ENCODE data around the gene GRID2.

The GRID2 gene

DNA sequence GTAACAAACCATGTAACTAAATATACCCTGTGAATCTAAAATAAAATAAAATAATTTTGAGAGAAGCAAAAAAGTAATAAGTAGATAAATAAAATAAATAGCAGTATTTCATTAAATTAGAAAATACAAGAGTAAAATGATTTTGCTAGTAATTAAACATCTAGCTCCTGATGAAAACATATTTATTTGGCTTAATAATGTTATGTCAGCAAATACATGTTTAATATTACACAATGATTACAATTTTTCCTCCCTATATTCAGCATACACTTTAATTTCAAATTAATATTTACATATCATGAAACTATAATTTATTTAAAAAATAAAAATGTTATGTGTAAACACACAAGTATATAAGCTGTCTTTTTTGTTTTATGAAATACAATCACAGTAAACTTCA, 697.1 kb downstream of the GRID2 start:
- Histone ChIP-seq H3K9ac (ENCODE audit: low read length) (no peak overlapping the region), H3K4me1 (ENCODE audit: control insufficient read depth, insufficient read depth, low read length) (no peaks in the 10 kb centered on the region), H3K27ac (ENCODE audit: low read depth, low read length) (no peak overlapping the region), H3K27me3 (ENCODE audit: control insufficient read depth, insufficient read depth, low read length) (no peaks in the 10 kb centered on the region), H3K4me3 (ENCODE audit: low read depth, low read length) (no peak overlapping the region), H3K9me3 (ENCODE audit: control insufficient read depth, insufficient read depth, low read depth, low read length) (no peaks in the 10 kb centered on the region), H3K36me3 (ENCODE audit: control insufficient read depth, insufficient read depth, low read length) (no peaks in the 10 kb centered on the region)

DNA sequence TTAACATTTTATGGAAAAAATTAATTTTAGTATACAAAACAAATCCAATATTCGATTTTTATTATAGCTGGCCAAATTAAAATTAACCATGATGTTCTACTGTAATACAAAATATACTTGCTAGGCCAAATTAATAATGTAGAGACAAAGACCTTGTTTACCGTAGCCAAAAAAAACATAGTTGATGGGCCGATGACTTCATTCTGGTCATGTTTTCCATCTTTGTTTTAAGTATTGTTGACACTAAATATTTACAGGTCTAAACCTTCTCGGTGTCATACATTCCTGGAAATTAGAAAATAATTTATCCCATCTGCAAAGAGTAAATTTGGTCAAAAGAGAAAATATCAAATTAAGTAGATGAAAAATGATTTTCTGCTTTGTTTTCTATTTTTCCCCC, 698.5 kb downstream of the GRID2 start:
- no peaks in the 10 kb centered on the region for H3K4me1 ChIP-seq (ENCODE audit: control insufficient read depth, insufficient read depth, low read length)
- H3K36me3 ChIP-seq (ENCODE audit: control insufficient read depth, insufficient read depth, low read length), result no peaks in the 10 kb centered on the region
- no peaks in the 10 kb centered on the region for H3K9me3 ChIP-seq (ENCODE audit: control insufficient read depth, insufficient read depth, low read depth, low read length)
- no peak overlapping the region for H3K9ac ChIP-seq (ENCODE audit: low read length)
- H3K4me3 ChIP-seq (ENCODE audit: low read depth, low read length), result no peak overlapping the region
- H3K27me3 ChIP-seq (ENCODE audit: control insufficient read depth, insufficient read depth, low read length), result no peaks in the 10 kb centered on the region
- H3K27ac ChIP-seq (ENCODE audit: low read depth, low read length), result no peak overlapping the region

DNA sequence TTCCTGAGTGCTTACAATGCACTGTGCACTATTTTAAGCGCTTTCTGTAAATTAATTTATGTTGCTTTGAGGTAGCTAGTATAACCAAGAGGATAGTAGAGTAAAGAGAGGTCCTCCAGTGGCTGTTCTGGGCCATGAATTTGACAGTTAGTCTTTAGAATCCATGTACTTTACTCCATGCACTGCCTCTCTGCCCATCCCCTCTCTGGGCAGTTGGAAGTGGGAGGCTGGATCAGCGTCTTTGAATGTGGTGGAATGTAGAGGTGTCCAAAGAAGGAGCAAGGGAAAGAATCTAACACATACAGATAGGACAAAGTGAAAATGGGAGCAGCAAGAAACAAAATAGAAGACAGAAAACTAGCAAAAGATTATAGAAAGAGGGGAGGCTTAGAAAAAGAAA, 712.6 kb downstream of the GRID2 start:
- Histone ChIP-seq H3K36me3 (ENCODE audit: control insufficient read depth, insufficient read depth, low read length) (no peaks in the 10 kb centered on the region), H3K4me3 (ENCODE audit: low read depth, low read length) (no peak overlapping the region), H3K27me3 (ENCODE audit: control insufficient read depth, insufficient read depth, low read length) (no peaks in the 10 kb centered on the region), H3K9me3 (ENCODE audit: control insufficient read depth, insufficient read depth, low read depth, low read length) (no peaks in the 10 kb centered on the region), H3K9ac (ENCODE audit: low read length) (no peak overlapping the region), H3K27ac (ENCODE audit: low read depth, low read length) (no peak overlapping the region), H3K4me1 (ENCODE audit: control insufficient read depth, insufficient read depth, low read length) (peaks cover 21% of the 10 kb centered on the region)

DNA sequence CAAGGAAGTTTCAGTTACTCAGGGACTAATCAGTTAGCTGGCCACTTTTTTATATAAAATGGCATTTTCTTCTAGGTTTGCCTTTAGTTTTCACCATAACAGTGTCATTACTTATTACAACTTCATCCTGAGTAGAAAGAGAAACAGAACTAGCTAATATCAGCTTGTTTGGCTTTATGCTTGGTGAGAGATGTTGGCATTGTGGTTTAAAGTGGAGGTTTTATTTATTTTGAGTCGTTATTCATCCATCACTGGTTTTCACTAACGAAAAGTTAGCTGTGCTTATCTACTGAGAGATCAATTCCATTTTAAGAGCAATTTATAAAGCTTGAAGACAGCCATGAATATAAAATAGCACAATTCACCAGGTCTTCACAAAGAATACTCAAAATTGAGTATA, 714.5 kb downstream of the GRID2 start:
- Histone ChIP-seq H3K9me3 (ENCODE audit: control insufficient read depth, insufficient read depth, low read depth, low read length) (no peaks in the 10 kb centered on the region), H3K4me1 (ENCODE audit: control insufficient read depth, insufficient read depth, low read length) (peaks cover 18% of the 10 kb centered on the region), H3K4me3 (ENCODE audit: low read depth, low read length) (no peak overlapping the region), H3K9ac (ENCODE audit: low read length) (no peak overlapping the region), H3K27me3 (ENCODE audit: control insufficient read depth, insufficient read depth, low read length) (no peaks in the 10 kb centered on the region), H3K36me3 (ENCODE audit: control insufficient read depth, insufficient read depth, low read length) (no peaks in the 10 kb centered on the region), H3K27ac (ENCODE audit: low read depth, low read length) (no peak overlapping the region)

DNA sequence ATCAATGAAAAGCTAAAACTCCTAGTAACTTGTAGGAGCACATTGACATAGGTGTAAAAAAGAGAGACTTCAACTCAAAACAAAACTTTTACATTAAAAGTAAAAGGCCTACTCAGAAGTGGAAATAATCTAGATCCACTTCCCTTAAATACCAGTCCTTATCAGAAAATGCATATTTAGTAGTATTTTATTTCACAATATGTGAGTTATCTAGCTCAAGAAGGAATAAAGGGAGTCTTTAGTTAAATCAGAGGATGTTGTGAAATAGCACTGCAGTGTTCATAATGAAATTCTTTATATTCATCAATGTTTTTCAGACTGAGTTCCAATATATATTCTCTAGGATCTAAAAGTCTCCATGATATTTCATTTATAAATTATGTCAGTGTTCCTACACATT, 715.0 kb downstream of the GRID2 start:
- Histone ChIP-seq H3K36me3 (ENCODE audit: control insufficient read depth, insufficient read depth, low read length) (no peaks in the 10 kb centered on the region), H3K27ac (ENCODE audit: low read depth, low read length) (no peak overlapping the region), H3K27me3 (ENCODE audit: control insufficient read depth, insufficient read depth, low read length) (no peaks in the 10 kb centered on the region), H3K4me1 (ENCODE audit: control insufficient read depth, insufficient read depth, low read length) (peaks cover 18% of the 10 kb centered on the region), H3K4me3 (ENCODE audit: low read depth, low read length) (no peak overlapping the region), H3K9me3 (ENCODE audit: control insufficient read depth, insufficient read depth, low read depth, low read length) (no peaks in the 10 kb centered on the region), H3K9ac (ENCODE audit: low read length) (no peak overlapping the region)

DNA sequence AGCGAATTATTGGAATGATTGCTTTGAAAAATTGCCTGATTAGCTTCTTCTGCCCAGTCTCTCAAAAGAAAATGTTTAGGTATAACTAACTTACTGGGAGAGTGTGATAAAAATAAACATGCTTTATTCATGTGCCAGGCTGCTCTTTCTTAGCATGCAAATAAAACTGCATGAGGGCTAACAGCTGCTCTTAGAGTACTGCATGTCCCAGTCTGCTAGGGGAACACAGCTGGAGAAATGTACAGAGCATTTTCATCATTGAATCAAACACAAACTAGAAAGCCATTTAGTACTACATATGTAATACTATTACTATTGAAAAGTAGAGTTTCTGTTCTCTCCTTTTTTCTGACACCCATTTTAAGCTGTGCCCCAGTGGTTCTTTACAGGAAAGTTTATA, 726.0 kb downstream of the GRID2 start:
- H3K9ac ChIP-seq (ENCODE audit: low read length), result no peak overlapping the region
- H3K27ac ChIP-seq (ENCODE audit: low read depth, low read length), result no peak overlapping the region

DNA sequence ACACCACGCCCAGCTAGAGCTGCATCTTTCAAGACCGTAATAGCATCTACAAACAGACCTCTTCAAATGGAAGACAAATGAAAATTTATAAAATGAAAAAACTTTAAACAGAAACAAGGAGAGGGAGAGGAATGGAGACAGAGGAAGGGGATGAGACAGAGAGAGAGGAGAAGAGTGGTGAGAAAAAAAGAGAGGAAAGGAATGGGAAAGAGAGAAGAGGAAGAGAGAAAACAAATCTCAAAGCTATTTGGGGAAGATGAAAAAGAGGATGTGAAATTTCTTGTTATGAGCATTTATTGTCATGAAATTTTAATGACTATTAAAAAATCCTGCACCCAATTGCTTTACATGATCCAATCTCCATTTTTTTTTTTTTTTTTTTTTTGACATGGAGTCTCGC, 726.9 kb downstream of the GRID2 start:
- H3K4me1 ChIP-seq (ENCODE audit: control insufficient read depth, insufficient read depth, low read length), result no peaks in the 10 kb centered on the region; the same call in 1 of the 2 replicates
- H3K9me3 ChIP-seq (ENCODE audit: control insufficient read depth, insufficient read depth, low read depth, low read length), result no peaks in the 10 kb centered on the region
- H3K27ac ChIP-seq (ENCODE audit: low read depth, low read length), result no peak overlapping the region
- no peak overlapping the region for H3K4me3 ChIP-seq (ENCODE audit: low read depth, low read length)
- H3K9ac ChIP-seq (ENCODE audit: low read length), result no peak overlapping the region
- H3K36me3 ChIP-seq (ENCODE audit: control insufficient read depth, insufficient read depth, low read length), result no peaks in the 10 kb centered on the region; the same call in 1 of the 2 replicates
- H3K27me3 ChIP-seq (ENCODE audit: control insufficient read depth, insufficient read depth, low read length), result no peaks in the 10 kb centered on the region

More for the DNA sequence above, 726.0 kb downstream of the GRID2 start:
- Histone ChIP-seq H3K4me3 (ENCODE audit: low read depth, low read length) (no peak overlapping the region), H3K9me3 (ENCODE audit: control insufficient read depth, insufficient read depth, low read depth, low read length) (no peaks in the 10 kb centered on the region), H3K27me3 (ENCODE audit: control insufficient read depth, insufficient read depth, low read length) (no peaks in the 10 kb centered on the region), H3K36me3 (ENCODE audit: control insufficient read depth, insufficient read depth, low read length) (no peaks in the 10 kb centered on the region; the same call in 1 of the 2 replicates), H3K4me1 (ENCODE audit: control insufficient read depth, insufficient read depth, low read length) (no peaks in the 10 kb centered on the region; the same call in 1 of the 2 replicates)

DNA sequence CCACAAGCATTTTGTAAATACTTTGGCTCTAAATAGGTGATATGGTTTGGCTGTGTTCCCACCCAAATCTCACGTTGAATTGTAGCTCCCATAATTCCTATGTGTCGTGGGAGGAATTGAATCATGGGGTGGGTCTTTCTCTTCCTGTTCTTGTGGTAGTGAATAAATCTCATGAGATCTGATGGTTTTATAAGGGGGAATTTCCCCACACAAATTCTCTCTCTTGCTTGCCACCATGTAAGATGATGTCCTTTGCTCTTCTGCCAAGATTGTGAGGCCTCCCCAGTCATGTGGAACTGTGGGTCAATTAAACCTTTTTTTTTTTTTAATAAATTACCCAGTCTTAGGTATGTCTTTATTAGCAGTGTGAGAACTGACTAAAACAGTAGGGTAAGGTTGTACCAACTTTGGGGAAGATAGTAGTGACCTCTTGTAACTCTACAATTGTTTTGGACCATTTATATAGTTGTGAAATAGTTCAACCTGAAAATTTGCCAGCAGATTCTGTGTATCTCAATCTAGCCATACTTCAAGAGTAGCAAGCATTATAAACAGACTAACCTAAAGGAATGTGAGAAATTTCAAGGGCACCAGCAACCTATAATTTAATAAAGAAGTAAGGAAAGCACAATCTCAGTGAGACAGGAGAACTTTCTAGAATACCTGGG, 727.8 kb downstream of the GRID2 start:
- no peak overlapping the region for H3K9ac ChIP-seq (ENCODE audit: low read length)
- no peaks in the 10 kb centered on the region for H3K27me3 ChIP-seq (ENCODE audit: control insufficient read depth, insufficient read depth, low read length)
- H3K4me3 ChIP-seq (ENCODE audit: low read depth, low read length), result no peak overlapping the region
- H3K9me3 ChIP-seq (ENCODE audit: control insufficient read depth, insufficient read depth, low read depth, low read length), result no peaks in the 10 kb centered on the region
- H3K36me3 ChIP-seq (ENCODE audit: control insufficient read depth, insufficient read depth, low read length), result no peaks in the 10 kb centered on the region; the same call in 1 of the 2 replicates
- no peak overlapping the region for H3K27ac ChIP-seq (ENCODE audit: low read depth, low read length)
- no peaks in the 10 kb centered on the region; the same call in 1 of the 2 replicates for H3K4me1 ChIP-seq (ENCODE audit: control insufficient read depth, insufficient read depth, low read length)

DNA sequence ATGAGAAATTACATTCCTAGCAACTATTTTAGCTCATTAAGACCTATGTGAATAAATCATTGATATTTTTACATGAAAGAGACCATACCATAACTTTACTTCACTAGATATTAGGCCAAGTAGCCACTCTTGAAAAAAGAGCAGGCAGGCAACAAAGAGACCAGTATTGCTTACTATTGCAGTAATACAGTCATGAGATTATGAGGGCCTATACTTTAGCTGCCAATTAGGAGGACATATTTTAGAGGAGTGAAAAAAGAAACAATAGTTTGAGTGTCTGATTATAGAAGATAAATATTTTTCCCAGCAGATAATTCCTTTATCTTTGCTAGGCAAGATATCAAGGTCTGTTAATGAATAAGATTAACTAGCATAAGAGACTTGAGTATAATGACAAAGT, 739.0 kb downstream of the GRID2 start:
- Histone ChIP-seq H3K36me3 (ENCODE audit: control insufficient read depth, insufficient read depth, low read length) (no peaks in the 10 kb centered on the region), H3K27me3 (ENCODE audit: control insufficient read depth, insufficient read depth, low read length) (no peaks in the 10 kb centered on the region), H3K9ac (ENCODE audit: low read length) (no peak overlapping the region), H3K4me1 (ENCODE audit: control insufficient read depth, insufficient read depth, low read length) (no peaks in the 10 kb centered on the region; the same call in 1 of the 2 replicates), H3K27ac (ENCODE audit: low read depth, low read length) (no peak overlapping the region), H3K4me3 (ENCODE audit: low read depth, low read length) (no peak overlapping the region), H3K9me3 (ENCODE audit: control insufficient read depth, insufficient read depth, low read depth, low read length) (no peaks in the 10 kb centered on the region)

DNA sequence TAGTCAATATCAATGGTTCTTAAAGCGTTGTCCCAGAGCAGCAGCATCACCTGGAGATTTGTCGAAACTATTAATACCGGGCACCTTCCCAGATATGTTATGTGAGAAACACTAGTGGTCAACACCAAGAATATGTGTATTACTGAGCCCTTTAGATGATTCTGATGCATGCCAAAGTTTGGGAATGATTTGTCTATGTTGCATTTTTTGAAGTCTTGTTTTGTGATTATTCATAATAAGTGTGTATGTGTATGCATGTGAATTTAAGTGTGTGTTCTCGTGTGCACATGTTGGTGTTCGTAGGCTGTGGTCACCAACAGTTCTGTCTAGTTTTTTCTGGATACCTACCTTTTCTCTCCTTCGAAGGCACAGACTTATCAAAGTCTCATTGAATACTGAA, 749.4 kb downstream of the GRID2 start:
- Histone ChIP-seq H3K9me3 (ENCODE audit: control insufficient read depth, insufficient read depth, low read depth, low read length) (no peaks in the 10 kb centered on the region), H3K4me1 (ENCODE audit: control insufficient read depth, insufficient read depth, low read length) (peaks cover under 1% of the 10 kb centered on the region; the same call in 1 of the 2 replicates), H3K27ac (ENCODE audit: low read depth, low read length) (no peak overlapping the region), H3K9ac (ENCODE audit: low read length) (no peak overlapping the region), H3K27me3 (ENCODE audit: control insufficient read depth, insufficient read depth, low read length) (no peaks in the 10 kb centered on the region), H3K36me3 (ENCODE audit: control insufficient read depth, insufficient read depth, low read length) (no peaks in the 10 kb centered on the region), H3K4me3 (ENCODE audit: low read depth, low read length) (no peak overlapping the region)

DNA sequence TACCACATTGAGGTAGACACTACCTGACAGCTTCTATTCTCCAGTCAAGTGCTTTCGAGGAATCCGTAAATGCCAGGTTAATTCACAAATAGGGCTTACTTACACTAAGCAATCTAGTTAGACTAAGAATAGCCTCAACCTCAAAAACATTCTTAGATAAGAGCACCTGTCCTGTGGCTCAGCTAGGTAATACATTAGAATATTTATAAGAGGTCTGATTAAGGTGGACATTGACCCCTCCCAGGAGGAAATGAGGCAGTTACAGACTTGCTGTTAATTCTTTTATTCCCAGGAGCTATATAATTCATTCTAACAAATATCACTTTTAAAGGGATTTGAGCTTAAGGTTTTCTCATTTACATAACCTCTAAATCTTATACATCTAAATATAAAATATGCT, 758.1 kb downstream of the GRID2 start:
- H3K36me3 ChIP-seq (ENCODE audit: control insufficient read depth, insufficient read depth, low read length), result no peaks in the 10 kb centered on the region

More for the DNA sequence above, 758.1 kb downstream of the GRID2 start:
- H3K9ac ChIP-seq (ENCODE audit: low read length), result no peak overlapping the region
- H3K4me3 ChIP-seq (ENCODE audit: low read depth, low read length), result no peak overlapping the region
- no peaks in the 10 kb centered on the region for H3K27me3 ChIP-seq (ENCODE audit: control insufficient read depth, insufficient read depth, low read length)
- no peak overlapping the region for H3K27ac ChIP-seq (ENCODE audit: low read depth, low read length)
- H3K4me1 ChIP-seq (ENCODE audit: control insufficient read depth, insufficient read depth, low read length), result no peaks in the 10 kb centered on the region; the same call in 1 of the 2 replicates
- no peaks in the 10 kb centered on the region for H3K9me3 ChIP-seq (ENCODE audit: control insufficient read depth, insufficient read depth, low read depth, low read length)
